Fibroblast of villous mesenchyme (primary cell): Measurements from ENCODE around the gene ERC1. TPM values are rescaled to one million over a fixed set of nuclear protein-coding genes. Genes with fewer than 3 reads are reported as not detected.

Experiments used
- DNase-seq: peaks from one replicate; pipeline ENCODE4 v3.0.0-alpha.2; 2010; ENCODE audit warnings: low read depth
- H3K4me3 ChIP-seq: 2 replicates; pipeline ENCODE4 v1.5.1; 2011; ENCODE audit warnings: low read depth, mild to moderate bottlenecking, low read length
- CTCF ChIP-seq: IDR thresholded peaks from 2 replicates; pipeline ENCODE4 v1.5.1; 2012; ENCODE audit warnings: low read depth, mild to moderate bottlenecking, low read length; ENCODE audit not compliant: insufficient read depth
- total RNA-seq: library from RNA; depleted of rRNA; stranded (reverse); fragments of >200 nt; gene quantifications from 2 replicates; pipeline ENCODE4 v1.2.3, GENCODE V29; 2012

ERC1 gene
- total RNA-seq, 1 donor, result 49.7 TPM

DNA sequence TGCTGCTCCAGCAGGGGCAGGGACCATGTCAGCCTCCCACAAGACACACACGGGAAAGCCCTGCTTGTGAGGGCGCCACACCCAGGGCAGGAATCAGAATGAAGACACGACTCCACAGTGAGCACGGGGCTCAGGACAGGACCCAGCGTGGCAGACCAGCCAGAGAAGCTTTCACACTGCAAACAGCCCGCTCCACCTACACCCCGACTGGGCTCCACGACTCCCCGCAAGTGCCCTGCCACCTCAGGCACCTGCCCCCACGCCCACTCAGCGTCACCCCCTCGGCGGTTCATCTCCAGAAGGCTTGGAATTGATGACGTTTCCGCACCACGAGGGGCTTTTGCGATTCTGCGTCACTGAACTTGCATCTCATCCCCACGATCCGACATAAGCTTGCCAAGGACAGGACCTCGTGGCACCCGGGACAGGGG lies 512.3 kb downstream of the ERC1 start:
- no peak for DNase-seq
- no peak for TF ChIP-seq CTCF
- no peak overlapping the region for H3K4me3 ChIP-seq

- TF ChIP-seq CTCF, result no peak
- no peak for DNase-seq
- no peak overlapping the region for H3K4me3 ChIP-seq
Observed at GRCh38 chr12:1504304-1504894, 513.4 kb downstream of the ERC1 start.

DNA sequence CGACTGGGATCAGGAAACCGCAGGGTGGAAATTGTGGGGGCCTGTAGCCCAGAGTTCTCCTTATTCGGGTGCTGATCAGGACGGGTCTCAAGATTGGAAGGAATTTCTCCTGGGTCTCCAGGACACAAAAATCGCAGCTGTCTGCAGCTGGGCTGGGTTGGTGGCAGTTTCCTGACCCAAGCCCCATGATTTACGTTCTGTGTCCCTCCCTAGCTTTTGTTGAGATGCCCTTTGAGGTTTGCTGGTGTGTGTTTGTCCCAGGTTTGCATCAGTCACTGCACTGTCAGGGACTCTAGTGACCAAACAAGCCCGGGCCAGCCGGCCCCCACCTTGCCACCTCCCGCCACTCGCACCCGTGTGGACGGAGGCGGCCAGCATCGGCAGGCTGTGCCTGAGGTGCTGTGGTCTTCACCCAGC lies 513.9 kb downstream of the ERC1 start:
- TF ChIP-seq CTCF, result no peak
- H3K4me3 ChIP-seq, result no peak overlapping the region
- no peak for DNase-seq

- DNase-seq, result no peak
- TF ChIP-seq CTCF, result no peak
- no peak overlapping the region for H3K4me3 ChIP-seq
Observed at GRCh38 chr12:1505576-1505975, 514.6 kb downstream of the ERC1 start.

- H3K4me3 ChIP-seq, result no peak overlapping the region
- DNase-seq, result no peak
- TF ChIP-seq CTCF, result no peak
Observed at GRCh38 chr12:1507308-1507707, 516.3 kb downstream of the ERC1 start.

GRCh38 chr12:1509413-1510052 lies 518.5 kb downstream of the ERC1 start:
- DNase-seq, result no peak
- H3K4me3 ChIP-seq, result no peak overlapping the region
- no peak for TF ChIP-seq CTCF
